SJCRH30 (cell line): ENCODE measurements around the gene GPD1L. TPM values are rescaled to one million over a fixed set of nuclear protein-coding genes. Genes with fewer than 3 reads are reported as not detected.

ENCODE experiments used
- DNase-seq, 2 experiments: peaks; one replicate each; pipeline ENCODE4 v3.0.0-alpha.2; 2015 to 2020
- H3K27ac ChIP-seq: fragments of 250-450 bp; sonication (Bioruptor Pico); 2 replicates; pipeline ENCODE4 v1.5.1; 2020; ENCODE audit warnings: mild to moderate bottlenecking, moderate library complexity
- H3K27me3 ChIP-seq: fragments of 250-450 bp; sonication (Bioruptor Pico); 2 replicates; pipeline ENCODE4 v1.5.1; 2020; ENCODE audit warnings: mild to moderate bottlenecking, moderate library complexity
- H3K36me3 ChIP-seq: fragments of 250-450 bp; sonication (Bioruptor Pico); 2 replicates; pipeline ENCODE4 v1.5.1; 2020; ENCODE audit warnings: mild to moderate bottlenecking, moderate library complexity
- H3K4me1 ChIP-seq: fragments of 250-450 bp; sonication (Bioruptor Pico); 2 replicates; pipeline ENCODE4 v1.5.1; 2020; ENCODE audit warnings: mild to moderate bottlenecking, moderate library complexity
- H3K4me3 ChIP-seq: fragments of 250-450 bp; sonication (Bioruptor Pico); 2 replicates; pipeline ENCODE4 v1.5.1; 2020; ENCODE audit warnings: mild to moderate bottlenecking, moderate library complexity
- H3K9me3 ChIP-seq: fragments of 250-450 bp; sonication (Bioruptor Pico); replicated peaks from 2 replicates; pipeline ENCODE4 v1.5.1; 2020; ENCODE audit warnings: mild to moderate bottlenecking, moderate library complexity
- total RNA-seq: library from RNA; depleted of rRNA; stranded (reverse); fragments of >200 nt; shearing (Covaris generic); gene quantifications from 2 replicates; pipeline ENCODE4 v1.2.3, GENCODE V29; 2014; rRNA removed

Gene GPD1L
- total RNA-seq, 1 experiment from 2014 or later, result 4.8 TPM

- Histone ChIP-seq H3K36me3 (no peaks in the 10 kb centered on the region), H3K27ac (no peak overlapping the region), H3K4me3 (no peak overlapping the region), H3K9me3 (no peaks in the 10 kb centered on the region), H3K4me1 (no peaks in the 10 kb centered on the region), H3K27me3 (no peaks in the 10 kb centered on the region)
- no peak for DNase-seq
Measured at GRCh38 chr3:32198714-32199113, 92.3 kb downstream of the GPD1L start.

GRCh38 chr3:32200490-32200889, 94.1 kb downstream of the GPD1L start:
- no peak overlapping the region for H3K4me3 ChIP-seq

DNA sequence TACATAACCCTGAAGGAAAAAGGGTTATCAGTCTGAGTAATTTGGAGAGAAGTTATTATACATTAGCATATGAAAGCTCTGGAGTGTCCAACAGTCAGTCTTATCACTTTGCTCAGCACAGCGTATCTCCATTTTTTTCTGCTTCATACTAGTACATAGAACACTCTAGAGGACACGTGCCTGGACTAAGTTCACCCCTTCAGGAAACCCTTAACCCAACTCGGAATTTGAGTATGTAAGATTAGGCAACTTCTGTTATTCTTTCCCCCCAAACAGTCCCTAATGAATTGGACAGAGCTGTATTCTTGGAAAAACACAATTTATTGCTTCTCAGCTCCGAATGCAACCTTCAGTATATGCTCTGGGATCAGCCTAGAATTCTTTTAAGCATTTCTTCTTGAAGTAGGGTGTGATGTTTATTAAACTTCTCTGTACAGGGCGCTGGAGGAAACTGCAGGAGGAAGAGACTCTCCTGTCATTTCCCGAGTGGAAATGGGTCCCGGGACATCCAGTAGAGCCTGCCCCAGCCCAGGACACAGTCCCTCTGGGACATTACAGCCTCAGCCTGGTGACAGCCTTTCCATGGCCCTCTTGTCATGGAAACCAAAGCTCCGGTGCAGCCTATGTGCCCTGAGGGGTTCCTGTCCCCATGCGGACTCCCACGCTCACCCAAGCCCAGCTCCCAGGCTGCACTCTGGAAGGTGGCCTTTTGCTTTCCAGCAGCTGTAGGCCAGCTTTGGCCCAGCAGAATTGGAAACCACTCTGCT, 94.8 kb downstream of the GPD1L start:
- Histone ChIP-seq H3K27me3 (no peaks in the 10 kb centered on the region), H3K27ac (no peak overlapping the region), H3K36me3 (no peaks in the 10 kb centered on the region), H3K4me1 (no peaks in the 10 kb centered on the region), H3K9me3 (no peaks in the 10 kb centered on the region), H3K4me3 (no peak overlapping the region)
- no peak for DNase-seq

More at GRCh38 chr3:32200490-32200889, 94.1 kb downstream of the GPD1L start:
- no peak overlapping the region for H3K27ac ChIP-seq
- H3K27me3 ChIP-seq, result no peaks in the 10 kb centered on the region
- H3K9me3 ChIP-seq, result no peaks in the 10 kb centered on the region
- no peaks in the 10 kb centered on the region for H3K36me3 ChIP-seq
- H3K4me1 ChIP-seq, result no peaks in the 10 kb centered on the region
- no peak for DNase-seq

DNA sequence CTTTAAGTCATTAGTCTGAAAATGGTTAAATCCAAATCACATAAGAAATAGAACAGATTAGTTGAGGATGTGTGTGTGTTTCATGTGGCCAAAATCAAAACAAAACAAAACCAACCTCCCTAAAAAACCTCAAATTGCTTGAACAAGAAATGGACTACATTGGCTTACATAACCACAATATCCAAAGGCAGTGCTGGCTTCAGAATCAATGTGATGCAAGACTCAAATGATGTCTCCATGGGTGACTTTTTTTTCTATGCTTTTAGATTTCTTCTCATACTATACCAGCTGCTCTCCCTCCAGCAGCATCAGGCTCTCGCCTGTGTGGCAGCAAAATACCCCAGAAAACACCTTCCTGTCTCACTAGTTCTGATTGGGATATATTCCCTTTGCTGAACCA, 96.1 kb downstream of the GPD1L start:
- Histone ChIP-seq H3K9me3 (no peaks in the 10 kb centered on the region), H3K4me3 (no peak overlapping the region), H3K36me3 (no peaks in the 10 kb centered on the region), H3K27me3 (no peaks in the 10 kb centered on the region), H3K27ac (no peak overlapping the region), H3K4me1 (no peaks in the 10 kb centered on the region)
- DNase-seq, result no peak

GRCh38 chr3:32203854-32204253, 97.4 kb downstream of the GPD1L start:
- no peaks in the 10 kb centered on the region for H3K27me3 ChIP-seq
- no peak for DNase-seq
- H3K9me3 ChIP-seq, result no peaks in the 10 kb centered on the region
- no peaks in the 10 kb centered on the region for H3K36me3 ChIP-seq
- H3K4me1 ChIP-seq, result no peaks in the 10 kb centered on the region
- no peak overlapping the region for H3K4me3 ChIP-seq
- no peak overlapping the region for H3K27ac ChIP-seq

GRCh38 chr3:32208447-32208846, 102.0 kb downstream of the GPD1L start:
- DNase-seq, result no peak

DNA sequence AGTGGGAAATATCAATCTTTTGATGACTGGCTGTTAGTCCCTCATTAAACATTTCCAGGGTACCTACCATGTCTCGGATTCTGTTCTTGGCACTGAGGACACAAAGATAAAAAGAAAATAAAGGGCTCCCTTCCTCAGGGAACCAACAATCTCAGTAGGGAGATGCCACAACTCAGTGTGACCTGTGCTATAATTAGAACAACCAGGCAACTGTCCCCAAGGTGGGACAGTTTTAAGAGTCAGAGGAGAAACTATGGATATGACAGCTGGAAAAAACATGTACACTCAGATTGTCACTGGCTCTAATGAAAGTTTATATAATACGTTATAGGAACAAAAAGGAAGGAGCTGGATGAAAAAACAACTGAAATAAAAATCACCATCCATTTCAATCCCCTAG, 108.8 kb downstream of the GPD1L start:
- no peaks in the 10 kb centered on the region for H3K9me3 ChIP-seq
- H3K4me1 ChIP-seq, result no peaks in the 10 kb centered on the region
- H3K27me3 ChIP-seq, result no peaks in the 10 kb centered on the region
- no peak overlapping the region for H3K27ac ChIP-seq
- no peaks in the 10 kb centered on the region for H3K36me3 ChIP-seq
- DNase-seq, result no peak
- no peak overlapping the region for H3K4me3 ChIP-seq

More at GRCh38 chr3:32208447-32208846, 102.0 kb downstream of the GPD1L start:
- Histone ChIP-seq H3K27me3 (no peaks in the 10 kb centered on the region), H3K36me3 (no peaks in the 10 kb centered on the region), H3K4me3 (no peak overlapping the region), H3K9me3 (no peaks in the 10 kb centered on the region), H3K27ac (no peak overlapping the region), H3K4me1 (no peaks in the 10 kb centered on the region)

GRCh38 chr3:32216172-32216783, 109.9 kb downstream of the GPD1L start:
- H3K27ac ChIP-seq, result no peak overlapping the region

DNA sequence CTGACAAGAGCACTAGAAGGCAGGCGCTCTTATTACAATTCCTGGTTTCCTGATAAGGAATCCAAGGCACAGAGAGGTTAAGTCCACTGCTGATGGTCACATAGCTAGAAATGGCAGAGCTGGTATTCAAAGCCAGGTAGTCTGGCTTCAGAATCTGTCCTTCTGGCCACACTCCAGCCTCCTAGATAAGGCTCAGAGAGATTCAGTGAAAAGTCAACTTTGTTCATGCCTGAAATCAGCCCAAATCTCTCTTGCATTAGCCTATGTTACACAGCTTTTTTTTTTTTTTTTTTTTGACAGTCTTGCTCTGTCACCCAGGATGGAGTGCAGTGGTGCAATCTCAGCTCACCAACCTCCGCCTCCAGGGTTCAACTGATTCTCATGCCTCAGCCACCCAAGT, 110.9 kb downstream of the GPD1L start:
- Histone ChIP-seq H3K27ac (no peak overlapping the region), H3K27me3 (no peaks in the 10 kb centered on the region), H3K4me1 (no peaks in the 10 kb centered on the region), H3K4me3 (no peak overlapping the region), H3K9me3 (no peaks in the 10 kb centered on the region), H3K36me3 (no peaks in the 10 kb centered on the region)
- no peak for DNase-seq

More at GRCh38 chr3:32216172-32216783, 109.9 kb downstream of the GPD1L start:
- H3K27me3 ChIP-seq, result no peaks in the 10 kb centered on the region
- H3K9me3 ChIP-seq, result no peaks in the 10 kb centered on the region
- no peaks in the 10 kb centered on the region for H3K4me1 ChIP-seq
- no peak for DNase-seq
- H3K36me3 ChIP-seq, result no peaks in the 10 kb centered on the region
- no peak overlapping the region for H3K4me3 ChIP-seq

Other genes starting within 250 kb of the GPD1L start
- gene OSBPL10, start 125.4 kb upstream of the GPD1L start, total RNA-seq, result 1.5 and 2.0 TPM in 2 replicates
- 0.06 TPM in 1 of 2 replicates, not detected in the other for gene ZNF860, start 124.9 kb upstream of the GPD1L start, total RNA-seq
- 3.3 and 4.2 TPM in 2 replicates for gene CMTM8, start 132.1 kb downstream of the GPD1L start, total RNA-seq